Suppressor macrophage treated with lipopolysaccharide for 4 hours (primary cell): Measurements from ENCODE around the gene MT4.

Experiments
- DNase-seq: peaks from one replicate; pipeline ENCODE4 v3.0.0-alpha.2; 2020

The MT4 gene

DNA sequence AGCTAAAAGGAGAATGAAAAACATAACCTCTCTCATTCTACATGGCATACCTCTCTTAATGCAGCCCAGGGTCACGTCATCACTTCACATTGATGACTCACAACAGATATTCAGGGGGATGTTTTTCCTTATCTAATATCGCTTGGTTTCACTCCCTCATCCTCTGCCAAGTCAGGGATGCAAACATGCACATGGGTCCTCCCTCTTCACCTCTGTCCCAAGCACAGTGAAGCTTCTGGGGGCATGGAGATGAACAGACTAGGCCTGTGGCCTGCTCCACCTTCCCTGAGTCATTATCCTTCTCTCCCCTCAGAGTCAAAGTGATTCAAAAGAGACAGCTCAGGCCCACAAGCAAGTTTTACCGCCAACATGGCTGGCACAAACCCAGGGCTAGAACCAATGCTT is 41.2 kb downstream of the MT4 start:
- no peak for DNase-seq

DNA sequence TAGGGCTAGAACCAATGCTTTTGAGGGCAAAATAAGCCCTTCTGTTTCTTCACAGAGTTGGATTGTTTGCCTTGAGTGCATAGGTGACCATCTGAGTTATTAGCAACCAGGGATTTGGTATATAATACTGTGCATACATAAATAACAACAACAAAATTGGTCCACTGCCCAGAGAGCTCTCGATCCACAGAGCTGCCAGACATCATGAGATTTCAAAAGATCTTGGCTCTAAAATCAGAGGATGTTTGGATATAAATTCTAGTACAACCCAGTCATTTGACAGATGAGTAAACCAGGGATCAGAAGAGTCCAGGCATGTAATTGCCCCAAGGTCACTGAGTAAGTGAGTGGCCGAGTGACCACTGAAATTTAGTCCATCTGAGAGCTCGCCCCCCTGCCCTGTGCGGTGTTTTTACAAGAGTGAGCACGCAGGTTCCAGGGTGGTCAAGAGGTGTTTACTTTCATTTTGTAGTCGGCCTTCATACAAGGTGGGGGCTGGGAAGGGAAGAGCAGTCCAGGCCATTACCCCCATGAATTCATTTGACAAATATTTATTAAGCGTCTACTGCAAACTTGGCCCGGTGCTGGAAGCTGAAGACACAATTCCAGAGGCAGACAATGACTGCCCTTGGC is 41.7 kb downstream of the MT4 start:
- DNase-seq, result no peak

DNA sequence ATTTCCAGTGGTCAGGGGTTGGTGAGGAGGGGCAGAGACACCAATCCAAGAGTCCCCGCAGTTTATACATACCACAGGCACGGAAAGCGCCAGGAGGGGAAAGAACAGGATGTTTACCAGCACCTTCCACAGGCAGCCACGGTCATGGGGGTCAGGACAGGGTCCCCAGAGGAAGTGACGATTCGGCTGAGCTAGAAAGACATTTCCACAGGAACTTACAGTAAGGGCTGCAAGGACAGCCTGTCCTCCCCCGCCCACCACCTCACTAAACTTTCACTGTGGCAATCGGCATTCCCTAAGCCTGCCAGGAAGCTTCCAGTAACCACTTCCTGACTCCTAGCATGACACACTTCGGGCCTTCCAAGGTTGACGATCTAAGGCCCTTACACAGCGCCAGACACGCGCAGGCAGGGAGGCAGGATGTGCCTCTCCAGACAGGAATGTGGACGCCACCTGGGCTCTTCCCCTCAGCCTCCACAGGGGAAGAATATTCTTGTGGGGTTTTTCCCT is 42.3 kb downstream of the MT4 start:
- peak; percentile 80 for DNase-seq

DNA sequence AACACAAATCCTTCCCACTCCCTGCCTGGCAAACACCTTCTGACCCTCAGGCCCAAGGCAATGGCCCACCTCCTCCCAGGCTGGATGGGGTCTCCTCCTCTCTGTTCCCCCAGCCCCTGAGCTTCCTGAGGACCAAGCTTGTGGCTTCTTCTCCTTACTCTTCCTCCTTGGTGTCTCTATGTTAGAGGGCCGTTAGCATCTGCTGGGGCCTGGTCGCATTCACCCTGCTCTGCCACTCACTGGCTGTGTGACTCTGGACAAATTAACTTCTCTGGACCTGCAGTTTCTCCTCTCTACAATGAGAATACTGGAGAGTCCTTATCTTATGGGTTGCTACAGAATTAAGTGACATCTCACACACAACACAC is 42.8 kb downstream of the MT4 start:
- DNase-seq, result no peak

DNA sequence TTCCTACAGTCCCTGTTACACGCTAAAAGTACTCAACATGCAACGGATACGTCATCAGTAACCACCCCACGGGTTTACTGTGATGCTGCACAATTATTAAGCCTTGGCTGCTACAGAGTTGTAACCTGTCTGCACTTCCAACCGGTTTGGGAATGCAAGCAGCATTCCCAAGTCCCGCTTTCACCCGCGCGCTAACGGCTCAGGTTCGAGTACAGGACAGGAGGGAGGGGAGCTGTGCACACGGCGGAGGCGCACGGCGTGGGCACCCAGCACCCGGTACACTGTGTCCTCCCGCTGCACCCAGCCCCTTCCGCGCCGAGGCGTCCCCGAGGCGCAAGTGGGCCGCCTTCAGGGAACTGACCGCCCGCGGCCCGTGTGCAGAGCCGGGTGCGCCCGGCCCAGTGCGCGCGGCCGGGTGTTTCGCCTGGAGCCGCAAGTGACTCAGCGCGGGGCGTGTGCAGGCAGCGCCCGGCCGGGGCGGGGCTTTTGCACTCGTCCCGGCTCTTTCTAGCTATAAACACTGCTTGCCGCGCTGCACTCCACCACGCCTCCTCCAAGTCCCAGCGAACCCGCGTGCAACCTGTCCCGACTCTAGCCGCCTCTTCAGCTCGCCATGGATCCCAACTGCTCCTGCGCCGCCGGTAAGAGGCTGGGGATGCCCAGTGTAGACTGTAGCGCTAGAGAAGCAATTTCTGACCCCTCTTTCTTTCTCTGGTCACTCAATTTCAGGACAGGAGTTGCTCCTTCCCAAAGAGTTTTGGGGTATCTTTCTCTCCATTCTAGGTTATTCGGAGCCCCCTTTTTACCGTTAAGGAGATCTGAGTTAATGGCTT is 43.4 kb downstream of the MT4 start, which contains the start of gene MT2A:
TSS of gene MT2A (plus strand) at position 542 of the 833 bp plus-strand sequence. CDS start at position 614, 72 bp downstream.
- peak; percentile 99 for DNase-seq

DNA sequence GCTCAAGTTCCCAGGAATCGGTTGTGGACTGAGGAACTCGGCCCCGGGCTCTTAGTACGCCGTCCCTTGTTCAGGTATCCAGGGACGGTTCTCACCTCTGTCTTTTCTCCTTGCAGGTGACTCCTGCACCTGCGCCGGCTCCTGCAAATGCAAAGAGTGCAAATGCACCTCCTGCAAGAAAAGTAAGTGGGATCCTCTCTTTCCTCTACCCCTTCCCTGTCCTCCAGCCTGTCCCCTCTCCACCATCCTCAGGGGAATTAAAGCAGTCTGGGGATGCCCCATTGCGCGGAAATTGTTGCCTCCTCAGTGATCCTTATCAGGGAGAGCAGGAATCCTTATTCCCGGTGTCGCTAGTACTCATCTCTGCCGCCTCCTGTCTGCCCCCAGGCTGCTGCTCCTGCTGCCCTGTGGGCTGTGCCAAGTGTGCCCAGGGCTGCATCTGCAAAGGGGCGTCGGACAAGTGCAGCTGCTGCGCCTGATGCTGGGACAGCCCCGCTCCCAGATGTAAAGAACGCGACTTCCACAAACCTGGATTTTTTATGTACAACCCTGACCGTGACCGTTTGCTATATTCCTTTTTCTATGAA is 44.1 kb downstream of the MT4 start:
- DNase-seq, result no peak

DNA sequence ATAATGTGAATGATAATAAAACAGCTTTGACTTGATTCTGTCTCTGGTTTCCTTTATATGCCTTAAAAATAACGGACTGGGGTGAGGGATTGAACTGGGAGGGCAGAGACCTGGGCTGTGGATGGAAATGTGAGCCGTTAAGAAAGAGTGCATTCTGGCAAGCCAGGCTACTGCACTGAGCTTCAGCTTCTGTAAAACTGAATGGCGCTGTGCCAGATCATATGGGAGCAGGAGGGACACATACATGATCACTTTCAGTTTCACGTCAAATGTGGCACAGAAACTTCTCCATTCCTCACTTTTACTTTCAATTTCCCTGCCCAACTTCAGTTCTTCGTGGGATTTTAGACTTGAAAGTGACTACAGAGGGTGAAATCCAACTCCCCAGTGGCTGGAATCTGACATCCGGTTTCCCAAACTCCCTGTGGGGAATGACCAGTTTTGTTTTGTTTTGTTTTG is 44.6 kb downstream of the MT4 start:
- peak; percentile 98 for DNase-seq

DNA sequence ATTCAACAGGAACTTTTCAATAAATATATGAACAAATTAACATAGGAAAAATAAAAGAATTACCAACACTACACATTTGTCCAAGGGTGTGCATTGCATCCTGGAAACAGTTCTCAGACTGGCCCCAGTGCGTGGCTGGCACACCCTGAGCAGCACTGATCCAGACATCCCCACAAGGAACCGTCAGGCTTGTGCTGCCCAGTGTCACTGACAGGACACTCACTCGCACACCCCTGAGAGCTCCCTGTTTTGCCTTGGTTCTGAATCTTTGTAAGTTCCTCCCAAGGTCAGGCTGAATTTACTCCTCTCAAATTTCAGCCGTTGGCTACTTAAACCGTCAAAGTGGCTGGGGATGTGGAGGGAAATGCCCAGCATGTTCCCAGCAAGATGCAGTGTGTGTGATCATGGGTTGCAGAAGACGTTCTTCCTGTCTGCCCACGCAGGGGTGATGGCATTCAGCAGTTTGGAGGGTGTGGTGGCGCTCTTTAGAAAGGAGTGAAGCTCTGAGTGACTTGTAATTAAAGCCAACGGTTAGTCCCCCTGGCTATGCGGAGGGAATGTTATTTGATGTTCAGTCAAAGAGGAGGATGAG is 45.2 kb downstream of the MT4 start:
- DNase-seq, result peak; percentile 99

DNA sequence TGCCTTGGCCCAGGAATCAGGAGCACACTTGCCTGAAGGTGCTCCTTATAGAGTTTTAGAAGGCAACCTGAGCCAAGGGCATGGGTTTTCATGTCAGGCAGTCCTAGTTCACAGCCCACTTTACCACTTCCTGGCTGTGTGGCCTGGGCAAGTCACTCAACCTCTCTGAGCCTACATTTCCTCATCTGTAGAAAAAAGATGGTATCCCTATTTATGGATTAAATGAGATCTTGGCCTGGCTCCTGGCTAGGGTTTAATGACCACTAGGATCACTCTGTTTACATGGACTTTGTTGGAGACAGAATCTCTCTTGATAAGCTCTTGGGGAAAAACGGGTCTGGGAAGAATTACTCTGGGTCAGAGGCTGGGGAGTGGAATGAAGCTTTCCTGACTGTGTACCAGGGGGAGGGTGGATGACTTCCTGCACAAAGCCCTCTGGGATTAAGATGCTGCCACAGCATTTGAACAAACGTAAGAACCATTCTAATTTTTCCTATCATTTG is 45.8 kb downstream of the MT4 start:
- no peak for DNase-seq

DNA sequence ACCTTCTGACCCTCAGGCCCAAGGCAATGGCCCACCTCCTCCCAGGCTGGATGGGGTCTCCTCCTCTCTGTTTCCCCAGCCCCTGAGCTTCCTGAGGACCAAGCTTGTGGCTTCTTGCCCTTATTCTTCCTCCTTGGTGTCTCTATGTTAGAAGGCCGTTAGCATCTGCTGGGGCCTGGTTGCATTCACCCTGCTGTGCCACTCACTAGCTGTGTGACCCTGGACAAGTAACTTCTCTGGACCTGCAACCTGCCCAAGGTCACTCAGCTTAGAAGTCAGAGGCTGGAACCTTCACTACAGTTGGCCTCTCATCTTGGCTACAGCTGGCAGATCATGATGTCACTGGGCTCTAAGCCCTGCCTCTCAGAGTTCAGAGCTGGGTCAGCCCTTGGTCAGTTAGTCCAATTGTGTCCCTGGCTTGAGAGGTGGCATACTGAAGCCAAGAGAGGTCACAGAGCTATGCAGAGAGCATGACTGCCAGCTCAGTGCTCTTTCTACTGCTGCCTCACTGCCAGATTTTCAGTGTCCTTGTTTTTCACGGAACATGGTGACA is 46.5 kb downstream of the MT4 start:
- peak; percentile 71 for DNase-seq

DNA sequence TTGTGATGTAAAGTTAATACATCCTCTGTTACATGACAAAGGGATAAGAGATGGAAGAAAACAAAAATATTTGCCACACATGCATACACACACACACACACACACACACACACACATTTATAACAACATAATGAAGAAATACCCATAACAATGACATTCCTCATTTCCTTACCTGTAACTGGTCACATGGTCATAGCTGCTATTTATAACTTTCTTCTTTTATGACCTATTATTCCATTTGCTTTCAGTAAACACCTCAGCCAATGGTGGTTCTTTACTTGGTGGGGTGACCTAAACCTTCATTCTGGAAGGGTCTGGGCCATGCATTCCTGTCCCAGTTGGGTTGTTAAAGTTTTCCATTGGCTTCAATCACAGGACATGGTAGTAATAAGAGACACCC is 48.8 kb downstream of the MT4 start:
- no peak for DNase-seq

DNA sequence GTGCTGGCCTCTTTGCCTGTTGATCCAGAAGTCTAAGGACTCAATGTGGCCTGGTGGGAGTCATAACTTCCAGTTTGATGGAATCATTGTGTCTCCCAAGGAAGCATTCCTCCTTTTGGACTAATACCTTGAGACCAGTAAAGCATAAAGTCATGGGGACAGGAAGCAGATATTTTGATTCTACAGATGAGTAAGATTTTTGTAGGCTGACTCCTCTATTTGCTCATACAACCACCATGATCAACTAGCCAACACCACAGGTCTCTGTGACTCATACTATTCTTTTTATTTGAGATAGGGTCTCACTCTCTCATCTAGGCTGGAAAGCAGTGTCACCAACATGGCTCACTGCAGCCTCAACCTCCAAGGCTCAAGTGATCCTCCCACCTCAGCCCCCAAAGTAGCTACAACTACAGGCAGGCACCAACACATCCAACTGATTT is 49.7 kb downstream of the MT4 start:
- no peak for DNase-seq

DNA sequence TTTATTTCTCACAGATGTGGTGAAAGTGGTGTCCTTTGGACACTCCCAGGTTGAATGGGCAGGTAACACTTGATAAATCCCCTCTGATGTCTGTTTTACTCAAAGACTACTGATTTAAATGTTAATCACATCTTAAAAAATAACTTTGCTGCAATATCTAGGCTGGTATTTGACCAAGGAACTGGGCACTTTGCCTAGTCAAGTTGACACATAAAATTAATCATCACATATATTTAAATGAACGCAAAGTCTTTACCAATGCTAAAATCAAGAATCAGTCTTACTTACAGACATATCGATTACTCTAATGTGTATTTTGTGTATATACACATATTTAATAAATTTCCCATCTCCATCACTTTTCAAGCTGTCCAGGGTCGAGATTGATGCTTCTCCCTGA is 50.5 kb downstream of the MT4 start:
- no peak for DNase-seq

DNA sequence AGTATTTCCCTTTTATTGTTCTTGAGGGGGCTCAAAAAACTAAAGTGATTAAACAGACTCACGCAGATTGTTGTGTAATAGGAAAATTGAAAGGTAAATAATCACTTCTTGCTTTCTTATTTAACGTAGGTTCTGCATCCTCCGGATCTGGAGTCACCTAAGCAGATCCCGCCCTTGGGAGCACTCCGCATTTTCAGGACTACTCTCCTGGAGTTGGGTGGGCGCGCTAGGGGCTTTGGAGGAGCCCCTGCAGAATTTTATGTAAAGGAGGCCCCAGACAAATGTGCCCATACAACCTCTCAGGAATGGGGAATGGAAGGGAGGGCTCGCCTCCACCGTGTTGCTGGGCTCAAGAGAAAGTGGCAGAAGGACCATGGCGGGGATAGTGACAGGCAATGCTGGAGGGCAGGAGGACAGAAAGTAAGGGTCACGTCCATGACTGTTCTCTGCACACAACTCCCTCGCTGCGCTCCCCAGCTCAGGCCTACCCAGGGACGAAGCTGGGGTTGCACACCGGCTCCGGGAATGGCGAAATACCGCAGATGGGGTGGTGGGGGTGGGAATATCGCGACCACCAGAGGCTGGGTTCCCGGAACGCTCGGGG is 51.8 kb downstream of the MT4 start:
- no peak for DNase-seq

DNA sequence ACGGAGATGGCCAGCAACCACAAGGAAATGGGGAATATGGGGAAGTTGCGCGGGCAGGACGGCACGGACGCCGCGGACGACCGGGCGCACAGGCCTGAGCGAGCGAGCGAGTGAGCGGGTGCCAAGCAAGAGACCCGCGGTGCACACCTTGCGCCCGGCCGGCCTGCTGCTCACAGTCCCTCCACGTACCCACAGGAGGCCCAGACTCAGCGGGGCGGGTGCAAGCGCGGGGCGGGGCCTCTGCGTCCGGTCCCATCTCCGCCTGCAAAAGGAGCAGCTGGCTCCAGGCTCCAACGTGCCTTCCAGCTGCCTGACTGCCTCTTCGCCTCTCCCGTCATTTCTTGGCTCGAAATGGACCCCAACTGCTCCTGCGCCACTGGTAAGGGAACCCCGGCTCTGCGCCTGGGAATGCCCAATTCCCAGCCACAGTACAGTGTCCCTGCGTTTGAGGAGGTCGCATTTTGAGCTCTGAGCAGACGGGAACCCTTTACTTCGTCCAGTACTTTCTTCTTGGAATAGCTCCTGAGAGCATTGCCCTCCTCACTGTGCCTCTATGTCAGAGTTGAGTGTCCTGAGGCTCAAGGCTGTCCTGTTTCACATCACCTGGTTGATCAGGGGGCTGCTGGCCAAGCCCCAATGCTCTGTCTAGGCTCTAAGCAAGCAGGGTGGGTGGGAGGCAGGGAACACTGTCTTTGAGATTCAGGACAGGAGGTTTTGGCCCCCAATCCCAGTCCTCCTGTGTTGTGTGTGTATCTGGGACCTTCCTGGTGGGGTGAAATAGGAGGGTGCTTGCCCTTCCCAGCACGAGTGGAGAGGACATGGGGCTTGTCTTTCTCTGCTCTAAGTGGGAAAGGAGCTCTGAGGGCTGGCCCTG is 52.6 kb downstream of the MT4 start:
- peak; percentile 39 for DNase-seq

DNA sequence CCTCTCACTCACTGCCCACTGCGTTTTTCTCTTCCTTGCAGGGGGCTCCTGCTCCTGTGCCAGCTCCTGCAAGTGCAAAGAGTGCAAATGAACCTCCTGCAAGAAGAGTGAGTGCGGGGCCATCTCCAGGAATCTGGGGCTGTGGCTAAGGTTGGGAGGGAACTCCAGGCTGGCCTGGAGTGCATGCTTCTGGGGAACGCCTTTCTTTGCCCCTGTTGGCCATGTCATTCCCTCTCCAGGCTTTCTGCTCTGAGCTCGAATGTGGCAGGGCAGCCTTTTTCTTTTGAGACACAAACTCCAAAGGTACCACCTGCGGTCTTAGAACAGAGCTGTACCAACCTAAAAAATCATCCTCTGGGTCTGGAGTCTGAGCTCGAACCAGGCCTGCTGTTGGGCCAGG is 53.3 kb downstream of the MT4 start:
- no peak for DNase-seq
